Medulla oblongata (tissue), 1 donor: ENCODE data around the gene CHPT1.
"Not testable (repeated sequence)": the region's sequence is repeated elsewhere in the genome, so short reads cannot be mapped to it uniquely, and the experiment has no call there.

Experiments
- DNase-seq: peaks from one replicate; pipeline ENCODE4 v3.0.0-alpha.2; 2015; ENCODE audit errors: extremely low spot score

The CHPT1 gene

DNA sequence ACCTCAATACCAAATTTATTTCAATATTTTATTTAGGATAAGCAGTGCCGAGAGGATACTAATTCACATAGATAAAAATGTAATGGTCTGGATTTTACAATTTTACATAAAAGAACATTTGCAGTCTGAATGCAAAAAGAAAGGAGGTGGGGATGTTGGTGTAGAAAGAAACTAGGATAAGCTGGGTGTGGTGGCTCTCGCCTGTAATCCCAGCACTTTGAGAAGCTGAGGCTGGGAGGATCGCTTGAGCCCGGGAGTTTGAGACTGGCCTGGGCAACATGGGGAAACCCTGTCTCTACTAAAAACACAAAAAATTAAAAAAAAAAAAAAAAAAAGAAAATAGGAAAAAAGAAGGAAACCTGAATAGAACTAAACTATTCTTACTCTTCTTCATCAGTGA, 25.0 kb downstream of the CHPT1 start:
- no peak for DNase-seq

- DNase-seq = no peak
Observed at GRCh38 chr12:101727098-101727497, 29.7 kb downstream of the CHPT1 start.

DNA sequence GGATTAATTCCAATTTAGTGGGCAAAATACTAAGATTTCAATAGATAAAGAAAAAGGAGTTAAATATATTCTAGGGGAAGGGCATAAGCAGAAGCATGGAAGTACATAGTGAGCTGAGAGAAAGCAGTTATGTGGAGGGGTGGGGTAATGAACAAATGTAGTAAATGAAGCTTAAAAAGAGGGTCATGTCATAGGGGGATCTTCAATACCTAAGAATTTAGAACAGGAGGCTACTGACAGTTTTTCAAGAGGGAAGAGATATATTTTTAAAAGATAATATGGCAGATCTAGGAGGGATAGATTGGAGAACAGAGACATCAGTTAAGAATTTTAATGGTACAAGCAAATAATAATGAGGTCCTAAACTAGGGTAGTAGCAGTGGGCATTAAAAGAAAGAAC, 32.4 kb downstream of the CHPT1 start:
- no peak for DNase-seq

- no peak for DNase-seq
Observed at GRCh38 chr12:101732318-101732717, 34.9 kb downstream of the CHPT1 start.

DNA sequence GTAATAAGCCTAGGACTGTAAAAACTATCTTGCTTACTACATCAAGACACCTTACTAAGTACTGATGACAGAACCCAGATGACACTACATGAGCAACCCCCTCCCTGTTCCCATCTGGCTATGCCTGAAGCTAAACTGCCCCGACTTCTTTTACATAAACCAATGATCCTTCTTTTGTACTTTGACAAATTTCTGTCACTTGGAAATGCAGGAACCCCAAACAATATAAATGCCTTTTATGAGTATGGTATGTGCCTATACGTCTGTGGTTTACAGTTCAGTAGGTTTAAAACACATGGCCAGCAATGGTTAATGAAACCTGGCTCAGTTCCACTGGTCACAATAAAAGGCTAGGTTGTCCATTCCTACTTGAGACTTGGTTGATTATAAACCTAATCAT, 35.7 kb downstream of the CHPT1 start:
- DNase-seq = no peak

DNA sequence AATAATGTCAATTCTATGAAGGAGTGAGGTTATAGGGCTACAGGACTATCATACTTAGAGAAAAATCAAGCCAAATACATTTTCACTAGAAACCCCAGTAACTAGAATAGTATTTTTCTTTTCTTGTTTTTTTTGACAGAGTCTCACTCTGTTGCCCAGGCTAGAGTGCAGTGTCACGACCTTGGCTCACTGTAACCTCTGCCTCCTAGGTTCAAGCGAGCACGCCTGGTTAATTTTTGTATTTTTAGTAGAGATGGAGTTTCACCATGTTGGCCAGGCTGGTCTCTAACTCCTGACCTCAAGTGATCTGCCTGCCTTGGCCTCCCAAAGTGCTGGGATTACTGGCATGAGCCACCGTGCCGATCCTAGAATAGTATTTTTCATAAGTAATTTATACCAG, 37.0 kb downstream of the CHPT1 start:
- DNase-seq = not testable (repeated sequence)

DNA sequence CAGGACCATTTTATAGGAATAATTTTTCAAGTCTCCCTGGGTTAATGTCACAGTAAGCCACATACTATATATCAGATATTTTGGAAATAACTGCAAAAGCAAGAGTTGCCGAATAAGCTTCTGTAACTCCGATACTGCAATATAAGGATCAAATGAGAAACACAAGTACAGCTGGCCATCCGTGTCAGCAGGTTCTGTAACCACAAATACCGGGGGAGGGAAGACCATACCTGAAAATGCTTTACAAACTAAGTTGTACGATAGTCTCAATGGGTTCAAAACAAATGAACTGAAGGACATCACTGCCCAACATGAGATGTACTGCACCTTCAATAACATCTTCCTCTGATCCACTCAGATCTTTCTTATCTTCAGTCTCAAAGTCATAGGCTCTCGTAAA, 40.0 kb downstream of the CHPT1 start:
- DNase-seq = no peak

- DNase-seq = no peak
Observed at GRCh38 chr12:101738920-101739665, 41.7 kb downstream of the CHPT1 start, which contains the start of gene SYCP3. TSS of gene SYCP3 (minus strand) at chr12:101739462. CDS start at chr12:101737935, 1,527 bp downstream.

GRCh38 chr12:101740566-101740965, 43.1 kb downstream of the CHPT1 start:
- DNase-seq = no peak

- no peak for DNase-seq
Observed at GRCh38 chr12:101740980-101741379, 43.5 kb downstream of the CHPT1 start.

DNA sequence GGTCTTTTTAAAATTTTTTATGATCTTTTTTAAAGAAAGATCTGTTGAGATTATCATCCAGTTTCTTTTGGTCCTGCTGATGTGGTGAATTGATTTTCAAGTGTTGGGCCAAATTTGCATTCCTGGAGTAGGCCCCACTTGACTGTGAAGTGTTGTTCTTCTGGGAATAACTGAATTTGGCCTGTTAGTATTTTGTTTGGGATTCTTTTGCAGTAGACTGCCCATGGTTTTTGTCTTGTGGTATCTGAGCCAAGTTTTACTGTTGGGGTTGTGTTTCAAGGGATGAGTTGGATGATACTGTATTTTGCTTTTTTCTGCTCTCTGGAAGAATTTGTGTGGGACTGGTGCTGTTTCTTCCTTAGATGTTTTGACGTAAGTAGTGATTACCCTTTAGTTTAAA, 45.8 kb downstream of the CHPT1 start:
- no peak for DNase-seq

DNA sequence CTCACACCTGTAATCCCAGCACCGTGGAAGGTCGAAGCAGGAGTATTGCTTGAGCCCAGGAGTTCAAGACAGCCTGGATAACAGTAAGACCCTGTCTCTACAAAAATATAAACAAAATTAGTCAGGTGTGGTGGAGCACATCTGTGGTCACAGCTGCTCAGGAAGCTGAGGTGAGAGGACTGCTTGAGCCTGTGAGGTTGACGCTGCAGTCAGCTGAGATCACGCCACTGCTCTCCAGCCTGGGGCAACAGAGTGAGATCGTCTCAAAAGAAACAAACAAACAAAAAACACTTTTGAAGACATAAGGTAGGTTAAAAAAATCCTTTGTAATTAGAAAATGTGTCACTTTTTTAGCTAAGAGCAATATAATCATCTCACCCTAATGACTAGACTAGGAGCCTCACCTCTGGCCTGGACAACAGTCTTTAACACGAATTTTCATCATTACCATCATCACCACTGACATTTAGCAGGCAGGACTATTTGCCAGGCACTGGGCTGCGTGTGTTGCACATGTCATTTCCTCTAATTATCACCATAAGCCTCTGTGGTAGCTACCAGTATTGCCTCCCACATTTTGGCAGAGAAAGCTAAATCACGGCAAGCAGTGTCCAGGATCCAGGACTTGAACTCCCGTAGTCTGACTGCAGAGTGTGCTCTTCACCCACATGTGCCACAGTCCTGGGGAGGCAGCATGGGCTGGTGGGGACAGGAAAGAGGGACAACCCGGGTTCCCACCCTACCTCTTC, 46.5 kb downstream of the CHPT1 start:
- DNase-seq = no peak

GRCh38 chr12:101745481-101745880, 48.0 kb downstream of the CHPT1 start:
- DNase-seq = no peak

- DNase-seq = no peak
Observed at GRCh38 chr12:101746196-101746595, 48.8 kb downstream of the CHPT1 start.

GRCh38 chr12:101746661-101747060, 49.2 kb downstream of the CHPT1 start:
- no peak for DNase-seq

DNA sequence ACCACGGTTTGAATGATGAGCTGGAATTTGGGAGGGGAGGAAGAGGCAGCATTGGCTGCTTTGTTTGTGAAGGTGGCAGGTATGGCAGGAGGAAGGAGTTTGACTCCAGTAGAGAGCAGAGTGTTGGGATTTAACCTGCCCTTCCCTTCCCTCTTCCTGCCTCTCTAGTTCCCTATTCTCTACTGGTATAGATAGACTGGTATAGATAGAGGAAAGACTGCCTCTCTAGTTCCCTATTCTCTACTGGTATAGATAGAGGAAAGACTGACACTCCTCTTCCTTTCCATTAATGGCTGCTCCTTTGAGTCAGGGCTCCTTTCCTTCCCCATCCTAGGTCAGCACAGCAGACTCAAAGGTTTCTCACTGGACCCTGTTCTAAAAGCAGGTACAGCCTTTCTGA, 50.3 kb downstream of the CHPT1 start:
- no peak for DNase-seq

- DNase-seq = no peak
Observed at GRCh38 chr12:101748907-101749306, 51.5 kb downstream of the CHPT1 start.

- DNase-seq = no peak
Observed at GRCh38 chr12:101749657-101750056, 52.2 kb downstream of the CHPT1 start.

DNA sequence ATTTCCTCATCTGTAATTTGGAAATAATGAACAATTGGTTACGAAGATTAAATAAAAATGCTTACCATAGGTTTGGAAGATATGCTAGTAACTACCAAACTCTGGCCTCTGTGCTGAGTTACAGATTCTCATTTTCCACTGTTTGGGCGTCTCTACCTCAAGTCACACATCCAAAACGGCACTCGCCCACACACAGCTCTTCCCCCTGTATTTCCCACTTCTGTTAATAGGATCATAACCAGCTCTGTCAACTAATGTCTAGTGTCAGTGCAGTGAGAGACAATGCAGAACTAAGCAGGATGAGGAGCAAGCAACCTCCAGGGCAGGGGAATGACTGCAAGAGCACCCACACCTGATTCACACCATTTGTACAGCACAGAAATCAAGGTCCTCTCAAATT, 52.7 kb downstream of the CHPT1 start:
- DNase-seq = no peak

- no peak for DNase-seq
Observed at GRCh38 chr12:101759396-101760047, 62.1 kb downstream of the CHPT1 start.

GRCh38 chr12:101761350-101761749, 63.9 kb downstream of the CHPT1 start:
- no peak for DNase-seq

- DNase-seq = no peak
Observed at GRCh38 chr12:101761781-101762180, 64.3 kb downstream of the CHPT1 start.
